Memory B cell (primary cell): ENCODE results near the gene TRIM37.
A peak's percentile ranks its signal among the peaks of the same experiment; 100 is the strongest.

Experiments
- ATAC-seq: fragments of 150-1000 bp; cut with Tn5 transposase; 2 replicates; pipeline ENCODE4 v1.10.0; 2021; ENCODE audit warnings: low read depth, mild to moderate bottlenecking, moderate library complexity
- DNase-seq, 2 donors: peaks; one replicate each; pipeline ENCODE4 v3.0.0; 2022; ENCODE audit warnings: low spot score in 2 of 2
- H3K27ac Mint-ChIP-seq: one replicate; pipeline ENCODE4 v1.8.0; 2022; ENCODE audit warnings: mild to moderate bottlenecking, moderate library complexity, mixed read lengths
- H3K27me3 Mint-ChIP-seq: one replicate; pipeline ENCODE4 v1.8.0; 2022; ENCODE audit warnings: mixed read lengths
- H3K36me3 Mint-ChIP-seq: one replicate; pipeline ENCODE4 v1.8.0; 2022; ENCODE audit warnings: mild to moderate bottlenecking, mixed read lengths
- H3K4me1 Mint-ChIP-seq: one replicate; pipeline ENCODE4 v1.8.0; 2022; ENCODE audit warnings: mixed read lengths
- H3K4me3 Mint-ChIP-seq: one replicate; pipeline ENCODE4 v1.8.0; 2022; ENCODE audit warnings: mild to moderate bottlenecking, moderate library complexity, mixed read lengths
- H3K9me3 Mint-ChIP-seq: one replicate; pipeline ENCODE4 v1.8.0; 2022; ENCODE audit warnings: mixed read lengths

TRIM37 gene, protein sequence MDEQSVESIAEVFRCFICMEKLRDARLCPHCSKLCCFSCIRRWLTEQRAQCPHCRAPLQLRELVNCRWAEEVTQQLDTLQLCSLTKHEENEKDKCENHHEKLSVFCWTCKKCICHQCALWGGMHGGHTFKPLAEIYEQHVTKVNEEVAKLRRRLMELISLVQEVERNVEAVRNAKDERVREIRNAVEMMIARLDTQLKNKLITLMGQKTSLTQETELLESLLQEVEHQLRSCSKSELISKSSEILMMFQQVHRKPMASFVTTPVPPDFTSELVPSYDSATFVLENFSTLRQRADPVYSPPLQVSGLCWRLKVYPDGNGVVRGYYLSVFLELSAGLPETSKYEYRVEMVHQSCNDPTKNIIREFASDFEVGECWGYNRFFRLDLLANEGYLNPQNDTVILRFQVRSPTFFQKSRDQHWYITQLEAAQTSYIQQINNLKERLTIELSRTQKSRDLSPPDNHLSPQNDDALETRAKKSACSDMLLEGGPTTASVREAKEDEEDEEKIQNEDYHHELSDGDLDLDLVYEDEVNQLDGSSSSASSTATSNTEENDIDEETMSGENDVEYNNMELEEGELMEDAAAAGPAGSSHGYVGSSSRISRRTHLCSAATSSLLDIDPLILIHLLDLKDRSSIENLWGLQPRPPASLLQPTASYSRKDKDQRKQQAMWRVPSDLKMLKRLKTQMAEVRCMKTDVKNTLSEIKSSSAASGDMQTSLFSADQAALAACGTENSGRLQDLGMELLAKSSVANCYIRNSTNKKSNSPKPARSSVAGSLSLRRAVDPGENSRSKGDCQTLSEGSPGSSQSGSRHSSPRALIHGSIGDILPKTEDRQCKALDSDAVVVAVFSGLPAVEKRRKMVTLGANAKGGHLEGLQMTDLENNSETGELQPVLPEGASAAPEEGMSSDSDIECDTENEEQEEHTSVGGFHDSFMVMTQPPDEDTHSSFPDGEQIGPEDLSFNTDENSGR

DNA sequence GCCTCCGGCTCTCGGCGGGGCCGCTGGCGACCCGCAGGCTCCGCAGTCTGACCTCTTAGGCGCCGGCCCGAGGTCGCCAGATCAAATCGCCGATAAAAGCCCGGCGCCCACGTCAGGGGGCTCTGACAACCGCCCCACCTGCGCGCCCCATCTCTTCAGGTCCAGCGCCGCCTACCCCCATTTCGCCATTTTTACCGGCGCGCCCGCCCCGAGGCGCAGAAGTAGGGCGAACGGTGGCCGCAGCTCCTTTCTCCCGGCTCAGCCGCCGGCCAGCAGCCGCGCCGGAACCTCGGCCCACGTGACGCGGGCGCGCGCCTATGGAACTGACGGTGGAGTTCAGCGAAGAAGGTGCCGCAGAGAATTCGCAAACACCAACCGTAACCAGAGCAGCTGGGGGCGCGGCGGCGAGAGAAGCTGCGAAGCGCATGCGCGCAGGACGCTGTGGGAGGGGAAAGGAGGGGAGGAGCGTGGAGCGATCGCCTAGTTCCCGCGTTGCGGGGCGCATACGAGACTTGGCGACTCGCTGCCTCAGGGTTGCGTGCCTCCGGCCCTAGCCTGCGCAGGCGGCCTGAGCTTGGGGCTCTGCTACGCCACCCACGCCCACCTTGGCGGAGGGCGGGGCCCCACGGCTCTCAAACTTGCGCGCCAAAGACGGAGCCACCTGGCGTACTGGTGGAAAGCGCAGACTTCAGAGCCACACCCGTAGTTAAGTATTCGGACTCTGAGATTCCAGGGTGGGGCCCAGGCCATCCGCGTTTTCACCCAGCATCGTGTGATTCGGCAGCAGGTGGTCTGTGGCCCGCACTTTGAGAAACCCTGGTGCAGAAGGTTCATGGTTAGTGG, at the start of gene TRIM37:
TRIM37 (minus strand) TSS at position 418 of the 843 bp plus-strand sequence. CDS start 419 bp downstream, outside the sequence.
- Mint-ChIP-seq H3K36me3 (peaks cover 8% of the 10 kb centered on the region), H3K4me1 (peaks cover 13% of the 10 kb centered on the region), H3K27me3 (no peaks in the 10 kb centered on the region), H3K27ac (peak within 1 kb of the TSS; percentile 86), H3K9me3 (no peaks in the 10 kb centered on the region), H3K4me3 (peak within 1 kb of the TSS; percentile 91)
- DNase-seq (peak; percentile 95 to 99), ATAC-seq (peak; percentile 92)

DNA sequence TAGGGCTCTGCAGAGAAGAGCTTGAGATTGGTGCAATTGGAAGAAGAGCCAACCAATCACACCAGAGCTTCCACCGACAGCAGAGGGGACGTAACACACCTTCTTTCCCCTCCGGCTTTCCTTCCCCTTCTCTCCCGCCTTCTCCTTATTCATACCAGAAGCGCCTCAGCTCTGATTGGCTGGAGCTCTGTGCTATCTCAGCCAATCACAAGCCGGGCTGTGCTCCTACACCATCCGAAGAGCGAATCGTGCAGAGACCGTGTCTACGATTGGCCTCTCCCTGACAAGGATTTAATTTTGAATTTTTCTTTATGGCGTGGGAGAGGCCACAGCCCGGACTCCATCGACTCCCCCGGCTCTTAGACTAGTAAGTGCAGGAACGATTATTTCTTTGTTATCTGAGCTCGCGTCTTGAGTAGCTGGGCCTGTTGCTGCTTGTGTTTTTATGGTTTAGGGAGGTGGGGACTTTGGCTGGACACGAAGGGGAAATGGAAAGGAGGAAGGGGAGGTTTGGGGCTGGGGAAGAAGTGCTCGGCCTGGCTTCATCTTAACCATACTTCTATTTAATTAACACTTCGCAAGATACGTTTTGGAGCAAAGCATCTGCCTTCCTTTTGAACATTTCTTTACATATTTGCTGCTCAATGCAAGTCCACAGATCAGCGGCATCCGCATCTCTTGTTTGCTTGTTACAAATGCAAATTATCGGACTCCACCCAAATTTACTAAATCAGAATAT, 48.9 kb upstream of the TRIM37 start, which contains the start of gene PRR11:
PRR11 (plus strand) TSS at position 308 of the 739 bp plus-strand sequence. CDS start 14,007 bp downstream, outside the sequence.
- Mint-ChIP-seq H3K4me3 (peak within 1 kb of the TSS; percentile 35), H3K4me1 (peaks cover 13% of the 10 kb centered on the region)
- ATAC-seq, result peak; percentile 84

DNA sequence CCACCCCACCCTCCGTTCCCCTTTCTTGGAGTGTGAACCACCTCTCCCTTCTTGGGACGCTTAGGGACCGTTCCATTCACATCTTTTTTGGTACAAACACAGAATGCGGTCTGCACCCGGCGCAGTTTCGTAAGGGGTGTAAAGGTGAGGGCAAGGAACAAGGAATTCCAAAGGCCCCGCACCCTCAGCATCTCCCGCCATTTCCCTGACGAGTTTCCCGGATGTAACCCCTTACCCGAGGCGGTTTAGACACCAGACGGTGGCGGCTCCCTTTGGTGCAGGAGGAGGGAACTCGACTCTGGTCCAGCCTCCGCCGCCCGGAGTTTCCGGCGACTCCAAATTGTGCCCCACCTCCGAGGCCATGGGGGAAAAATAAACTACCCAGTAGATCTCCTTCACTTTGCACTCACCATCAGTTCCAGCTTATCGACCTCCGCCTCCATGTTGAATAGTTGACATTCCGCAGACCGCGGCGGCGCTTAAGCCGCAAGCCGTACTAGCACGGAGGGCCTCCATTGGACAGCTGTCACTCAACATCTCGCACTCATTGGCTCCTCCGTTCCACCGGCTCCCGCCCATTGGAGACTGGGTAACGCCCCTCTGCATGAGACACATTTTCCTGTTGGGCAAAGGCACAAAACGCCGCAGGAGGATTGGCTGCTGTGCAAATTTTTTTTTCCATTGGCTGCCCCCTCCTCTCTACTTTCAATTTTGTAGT, 48.2 kb upstream of the TRIM37 start, which contains the start of gene SKA2:
SKA2 (minus strand) TSS at position 466 of the 718 bp plus-strand sequence; CDS start at position 443, 23 bp downstream.
- Mint-ChIP-seq H3K27ac (no peak within 1 kb of the TSS), H3K27me3 (no peaks in the 10 kb centered on the region), H3K4me1 (peaks cover 15% of the 10 kb centered on the region), H3K4me3 (no peak within 1 kb of the TSS), H3K36me3 (no peaks in the 10 kb centered on the region), H3K9me3 (no peaks in the 10 kb centered on the region)
- DNase-seq (peak; percentile 83 to 94), ATAC-seq (peak; percentile 82)

More for the DNA sequence above, 48.9 kb upstream of the TRIM37 start, which contains the start of gene PRR11:
- H3K9me3 Mint-ChIP-seq, result no peaks in the 10 kb centered on the region
- DNase-seq, result peak in 1 of 2 donors; percentile 70
- no peaks in the 10 kb centered on the region for H3K36me3 Mint-ChIP-seq
- no peaks in the 10 kb centered on the region for H3K27me3 Mint-ChIP-seq
- H3K27ac Mint-ChIP-seq, result no peak within 1 kb of the TSS

DNA sequence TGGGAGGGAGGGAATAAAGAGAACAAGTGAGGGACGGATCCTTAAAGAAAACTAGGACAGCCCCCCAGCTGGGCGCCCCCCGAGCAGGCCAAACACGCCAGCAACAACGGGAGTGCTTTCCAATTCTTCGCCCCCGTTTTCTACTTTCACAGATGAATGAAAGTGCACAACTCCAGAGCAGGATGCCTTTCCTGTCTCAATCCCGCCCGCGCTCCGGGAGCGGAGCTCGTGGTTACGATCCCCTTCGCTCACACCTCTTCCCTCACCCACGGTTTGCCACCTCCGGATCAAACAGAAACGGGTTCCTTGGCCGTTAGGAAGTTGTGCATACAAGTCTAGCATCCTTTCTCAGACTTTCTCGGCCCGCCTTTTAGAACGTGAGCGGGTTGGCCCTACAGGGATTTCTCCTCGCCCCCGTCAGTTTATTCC, 47.6 kb upstream of the TRIM37 start:
- H3K9me3 Mint-ChIP-seq, result no peaks in the 10 kb centered on the region
- H3K36me3 Mint-ChIP-seq, result peaks cover 2% of the 10 kb centered on the region
- H3K27me3 Mint-ChIP-seq, result no peaks in the 10 kb centered on the region
- ATAC-seq (no peak), DNase-seq (peak in 1 of 2 donors; percentile 16)
- no peak overlapping the region for H3K27ac Mint-ChIP-seq
- H3K4me1 Mint-ChIP-seq, result peaks cover 16% of the 10 kb centered on the region
- no peak overlapping the region for H3K4me3 Mint-ChIP-seq

DNA sequence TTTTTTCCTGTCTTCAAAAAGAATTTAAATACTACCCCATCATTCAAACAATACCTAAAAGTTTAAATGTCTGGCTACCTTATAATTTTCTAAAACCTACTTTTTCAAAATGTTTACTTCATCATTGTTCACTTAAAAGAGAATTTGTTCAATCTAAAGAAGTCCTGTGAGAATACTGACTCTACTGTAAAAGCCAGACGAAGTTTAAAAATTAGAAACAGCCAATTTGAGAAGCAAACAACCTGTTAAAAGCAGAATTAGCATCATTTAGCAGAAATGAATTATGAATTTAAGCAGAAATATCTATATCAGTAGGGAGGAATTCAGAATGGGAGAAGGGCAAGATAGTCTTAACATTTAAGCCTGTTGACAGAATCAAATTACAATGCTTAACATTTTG, 46.2 kb upstream of the TRIM37 start:
- Mint-ChIP-seq H3K27ac (no peak overlapping the region), H3K4me1 (peaks cover 16% of the 10 kb centered on the region), H3K4me3 (no peak overlapping the region), H3K27me3 (no peaks in the 10 kb centered on the region), H3K36me3 (peaks cover 2% of the 10 kb centered on the region), H3K9me3 (no peaks in the 10 kb centered on the region)
- no peak for ATAC-seq
- DNase-seq, result no peak

DNA sequence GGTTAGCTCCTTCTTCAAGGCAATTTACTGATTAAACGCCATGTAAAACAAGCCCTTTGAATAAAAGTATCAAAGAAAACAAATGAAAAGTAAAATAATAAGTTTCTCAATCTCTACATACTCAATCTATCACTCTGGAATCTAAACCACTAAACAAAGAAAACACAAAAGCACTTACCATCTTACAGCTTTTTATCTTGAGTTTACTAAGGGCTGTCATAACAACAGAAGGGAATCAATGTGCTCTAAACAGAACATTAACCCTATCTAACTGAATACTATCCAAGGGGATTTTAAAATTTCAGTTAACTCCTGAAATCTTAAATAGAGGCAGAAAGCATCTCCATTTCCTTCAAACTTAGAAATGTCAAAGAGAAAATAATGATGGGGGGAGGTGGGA, 44.9 kb upstream of the TRIM37 start:
- Mint-ChIP-seq H3K36me3 (peaks cover 2% of the 10 kb centered on the region), H3K27ac (no peak overlapping the region), H3K9me3 (no peaks in the 10 kb centered on the region), H3K4me1 (peaks cover 16% of the 10 kb centered on the region), H3K4me3 (no peak overlapping the region), H3K27me3 (no peaks in the 10 kb centered on the region)
- DNase-seq (no peak), ATAC-seq (no peak)

DNA sequence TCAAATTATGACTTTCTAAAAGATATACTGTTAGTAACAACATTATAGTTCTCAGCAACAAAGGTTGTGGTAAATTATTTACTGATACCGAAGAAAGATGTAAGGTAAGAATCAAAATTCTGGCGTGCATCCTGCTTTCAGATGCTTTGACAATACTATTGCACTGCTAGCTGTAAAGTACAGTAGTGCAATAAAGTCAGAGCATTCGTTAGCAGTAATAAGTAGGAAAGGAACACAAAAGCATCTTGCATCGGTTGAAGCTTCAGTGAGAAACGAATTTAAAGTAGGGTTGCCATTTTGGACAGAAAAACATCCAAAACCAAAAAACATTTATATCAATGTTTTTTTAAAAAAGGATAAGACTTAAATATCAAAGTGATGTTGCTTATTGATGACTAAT, 44.3 kb upstream of the TRIM37 start:
- Mint-ChIP-seq H3K36me3 (peaks cover 2% of the 10 kb centered on the region), H3K4me1 (peaks cover 16% of the 10 kb centered on the region), H3K9me3 (no peaks in the 10 kb centered on the region), H3K4me3 (no peak overlapping the region), H3K27ac (no peak overlapping the region), H3K27me3 (no peaks in the 10 kb centered on the region)
- DNase-seq (no peak), ATAC-seq (no peak)

DNA sequence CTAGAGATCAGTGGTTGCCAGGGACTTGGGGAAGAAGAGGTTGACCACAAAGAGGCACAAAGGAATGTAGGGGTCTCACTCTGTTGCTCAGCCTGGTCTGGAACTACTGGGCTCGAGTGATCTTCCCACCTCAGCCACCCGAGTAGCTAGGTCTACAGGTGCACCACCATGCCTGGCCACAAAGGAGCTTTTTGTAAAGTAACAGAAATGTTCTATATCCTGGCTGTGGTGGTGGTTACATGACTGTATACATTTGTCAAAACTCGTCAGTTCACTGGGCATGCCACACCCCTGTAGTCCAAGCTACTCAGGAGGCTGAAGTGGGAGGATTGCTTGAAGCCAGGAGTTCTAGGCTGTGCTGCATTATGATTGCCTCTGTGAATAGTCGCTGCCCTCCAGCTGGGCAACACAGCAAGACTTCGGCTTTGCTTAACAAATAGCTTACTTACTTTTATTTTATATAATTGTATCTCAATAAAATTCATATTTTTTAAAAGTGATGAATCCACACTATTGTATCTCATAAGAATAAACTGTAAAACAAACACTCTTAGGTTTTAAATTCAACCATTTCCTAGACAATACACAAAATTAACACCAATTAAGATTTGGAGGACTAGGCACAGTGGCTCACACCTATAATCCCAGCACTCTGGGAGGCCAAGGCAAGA, 43.3 kb upstream of the TRIM37 start:
- Mint-ChIP-seq H3K9me3 (no peaks in the 10 kb centered on the region), H3K4me1 (peaks cover 16% of the 10 kb centered on the region), H3K27me3 (no peaks in the 10 kb centered on the region), H3K36me3 (peaks cover 2% of the 10 kb centered on the region), H3K4me3 (no peak overlapping the region), H3K27ac (no peak overlapping the region)
- no peak for DNase-seq
- no peak for ATAC-seq

DNA sequence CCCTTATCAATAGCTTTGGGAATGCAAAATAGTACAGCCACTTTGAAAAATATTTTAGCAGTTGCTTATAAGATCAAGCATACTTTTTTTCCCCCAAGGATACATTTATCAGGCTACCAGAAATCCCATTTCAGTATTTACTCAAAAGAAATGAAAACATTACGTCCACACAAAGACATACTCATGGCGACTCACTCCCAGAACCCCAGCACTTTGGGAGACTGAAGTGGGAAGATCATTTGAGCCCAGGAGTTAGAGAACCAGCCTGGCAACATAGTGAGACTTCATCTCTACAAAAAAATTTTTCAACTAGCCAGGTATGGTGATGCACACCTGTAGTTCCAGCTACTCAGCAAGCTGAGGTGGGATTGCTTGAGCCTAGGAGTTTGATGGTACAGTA, 42.4 kb upstream of the TRIM37 start:
- H3K9me3 Mint-ChIP-seq, result no peaks in the 10 kb centered on the region
- H3K4me3 Mint-ChIP-seq, result no peak overlapping the region
- ATAC-seq (no peak), DNase-seq (no peak)
- H3K27me3 Mint-ChIP-seq, result no peaks in the 10 kb centered on the region
- H3K27ac Mint-ChIP-seq, result no peak overlapping the region
- H3K4me1 Mint-ChIP-seq, result peaks cover 11% of the 10 kb centered on the region
- H3K36me3 Mint-ChIP-seq, result peaks cover 8% of the 10 kb centered on the region

DNA sequence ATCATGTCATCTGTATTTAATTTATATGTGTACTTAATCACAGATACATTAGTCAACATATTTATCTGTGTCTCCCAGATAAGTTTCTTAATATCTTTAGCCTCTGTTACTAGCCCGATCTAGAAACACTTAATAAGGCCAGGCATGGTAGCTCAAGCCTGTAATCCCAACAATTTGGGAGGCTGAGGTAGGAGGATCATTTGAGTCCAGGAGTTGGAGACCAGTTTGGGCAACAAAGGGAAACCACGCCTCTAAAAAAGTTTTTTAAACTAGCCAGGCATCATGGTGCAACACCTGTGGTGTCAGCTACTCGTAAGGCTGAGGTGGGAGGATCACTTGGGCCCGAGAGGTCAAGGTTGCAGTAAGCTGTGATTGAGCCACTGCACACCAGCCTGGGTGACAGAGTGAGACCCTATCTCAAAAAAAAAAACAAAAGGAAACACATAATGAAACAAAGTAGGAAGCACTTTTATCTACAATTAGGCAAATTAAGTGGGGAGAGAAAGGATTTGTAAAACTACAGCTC, 39.0 kb upstream of the TRIM37 start:
- Mint-ChIP-seq H3K4me1 (peaks cover 2% of the 10 kb centered on the region), H3K36me3 (peaks cover 9% of the 10 kb centered on the region), H3K27me3 (no peaks in the 10 kb centered on the region), H3K27ac (no peak overlapping the region), H3K4me3 (no peak overlapping the region), H3K9me3 (no peaks in the 10 kb centered on the region)
- DNase-seq, result no peak
- no peak for ATAC-seq

DNA sequence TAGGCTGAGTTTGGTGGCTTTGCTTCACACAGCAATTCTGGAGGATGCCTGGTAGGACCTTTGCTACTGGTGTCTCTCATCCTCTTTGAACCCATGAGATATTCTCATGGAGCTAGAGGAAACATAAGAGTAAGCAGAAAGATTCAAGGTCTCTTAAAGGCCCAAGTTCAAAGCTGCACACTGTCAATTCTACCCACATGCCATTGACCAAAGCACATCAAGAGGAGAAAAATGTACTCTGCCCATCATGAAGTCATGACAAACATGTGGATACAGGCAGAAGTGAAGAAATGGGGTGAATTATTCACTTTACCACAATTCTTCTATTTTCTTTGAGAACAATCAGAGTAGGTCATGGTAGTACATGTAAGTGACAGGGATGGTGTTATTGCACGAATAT, 35.2 kb upstream of the TRIM37 start:
- Mint-ChIP-seq H3K36me3 (peaks cover 7% of the 10 kb centered on the region), H3K4me1 (no peaks in the 10 kb centered on the region), H3K27ac (no peak overlapping the region), H3K4me3 (no peak overlapping the region), H3K9me3 (no peaks in the 10 kb centered on the region), H3K27me3 (no peaks in the 10 kb centered on the region)
- ATAC-seq (no peak), DNase-seq (no peak)

DNA sequence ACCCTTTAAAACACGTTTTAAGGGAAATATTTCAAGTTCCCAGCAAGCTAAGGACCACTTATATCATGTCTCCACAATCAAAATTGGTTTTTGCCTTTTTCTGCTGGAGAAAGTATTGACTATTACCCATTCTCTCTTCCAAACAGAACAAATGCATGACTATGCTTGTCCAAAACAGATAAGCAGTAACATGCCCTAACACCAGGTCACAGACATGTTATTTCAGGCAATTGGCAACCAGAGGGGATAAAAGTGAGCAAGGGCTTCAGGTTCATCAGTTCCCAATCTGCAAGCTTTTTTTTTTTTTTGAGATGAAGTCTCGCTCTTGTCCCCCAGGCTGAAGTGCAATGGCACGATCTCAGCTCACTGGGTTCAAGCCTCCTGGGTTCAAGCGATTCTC, 33.3 kb upstream of the TRIM37 start:
- Mint-ChIP-seq H3K4me3 (no peak overlapping the region), H3K4me1 (no peaks in the 10 kb centered on the region), H3K27me3 (no peaks in the 10 kb centered on the region), H3K36me3 (peaks cover 7% of the 10 kb centered on the region), H3K27ac (no peak overlapping the region), H3K9me3 (no peaks in the 10 kb centered on the region)
- ATAC-seq (no peak), DNase-seq (no peak)
